Duodenal mucosa (tissue), 2 donors: Measurements from ENCODE around the gene NEUROG1.

Source experiments
- H3K27ac ChIP-seq: one replicate; pipeline ENCODE4 v1.7.0; 2013; ENCODE audit warnings: low read depth, low read length
- H3K27me3 ChIP-seq, 2 donors: one replicate each; pipeline ENCODE4 v1.7.0; 2013; ENCODE audit warnings: low read length in 2 of 2, control low read depth in 1 of 2; ENCODE audit not compliant: insufficient read depth in 2 of 2, control insufficient read depth in 1 of 2
- H3K36me3 ChIP-seq, 2 donors: one replicate each; pipeline ENCODE4 v1.7.0; 2013; ENCODE audit warnings: low read length in 2 of 2, control low read depth in 1 of 2; ENCODE audit not compliant: insufficient read depth in 2 of 2, control insufficient read depth in 1 of 2
- H3K4me1 ChIP-seq, 2 donors: one replicate each; pipeline ENCODE4 v1.7.0; 2013; ENCODE audit warnings: low read length in 2 of 2, control low read depth in 1 of 2; ENCODE audit not compliant: insufficient read depth in 2 of 2, control insufficient read depth in 1 of 2
- H3K4me3 ChIP-seq, 2 donors: one replicate each; pipeline ENCODE4 v1.7.0; 2013; ENCODE audit warnings: low read length in 2 of 2, low read depth in 1 of 2
- H3K9ac ChIP-seq, 2 donors: one replicate each; pipeline ENCODE4 v1.7.0; 2013; ENCODE audit warnings: low read length in 2 of 2, low read depth in 1 of 2
- H3K9me3 ChIP-seq, 2 donors: one replicate each; pipeline ENCODE4 v1.7.0; 2013; ENCODE audit warnings: low read length in 2 of 2, control low read depth in 1 of 2; ENCODE audit not compliant: control insufficient read depth in 1 of 2

The NEUROG1 gene

GRCh38 chr5:135521964-135522363, 13.8 kb downstream of the NEUROG1 start:
- peaks cover 5 to 8% of the 10 kb centered on the region in 2 donors for H3K27me3 ChIP-seq
- H3K9me3 ChIP-seq, result no peaks in the 10 kb centered on the region
- H3K36me3 ChIP-seq, result no peaks in the 10 kb centered on the region
- H3K4me3 ChIP-seq, result no peak overlapping the region
- H3K4me1 ChIP-seq, result no peaks in the 10 kb centered on the region
- no peak overlapping the region for H3K9ac ChIP-seq
- H3K27ac ChIP-seq, result no peak overlapping the region

GRCh38 chr5:135517631-135518030, 18.1 kb downstream of the NEUROG1 start:
- no peaks in the 10 kb centered on the region for H3K36me3 ChIP-seq
- H3K27ac ChIP-seq, result no peak overlapping the region
- no peak overlapping the region for H3K4me3 ChIP-seq
- no peaks in the 10 kb centered on the region for H3K9me3 ChIP-seq
- H3K27me3 ChIP-seq, result peaks cover 3 to 5% of the 10 kb centered on the region in 2 donors
- no peaks in the 10 kb centered on the region for H3K4me1 ChIP-seq
- H3K9ac ChIP-seq, result no peak overlapping the region

GRCh38 chr5:135514116-135514515, 21.6 kb downstream of the NEUROG1 start:
- H3K27ac ChIP-seq, result no peak overlapping the region

GRCh38 chr5:135511761-135512575, 23.8 kb downstream of the NEUROG1 start:
- no peaks in the 10 kb centered on the region for H3K36me3 ChIP-seq
- no peak overlapping the region for H3K9ac ChIP-seq
- H3K4me3 ChIP-seq, result no peak overlapping the region
- no peaks in the 10 kb centered on the region for H3K9me3 ChIP-seq
- no peak overlapping the region for H3K27ac ChIP-seq
- H3K4me1 ChIP-seq, result peaks cover 0 to 7% of the 10 kb centered on the region in 2 donors
- peaks cover 20 to 32% of the 10 kb centered on the region in 2 donors for H3K27me3 ChIP-seq

More at GRCh38 chr5:135514116-135514515, 21.6 kb downstream of the NEUROG1 start:
- no peaks in the 10 kb centered on the region for H3K9me3 ChIP-seq
- H3K4me1 ChIP-seq, result peaks cover 0 to 7% of the 10 kb centered on the region in 2 donors
- no peak overlapping the region for H3K9ac ChIP-seq
- H3K4me3 ChIP-seq, result no peak overlapping the region
- no peaks in the 10 kb centered on the region for H3K36me3 ChIP-seq
- H3K27me3 ChIP-seq, result peaks cover 10 to 20% of the 10 kb centered on the region in 2 donors

GRCh38 chr5:135509995-135510394, 25.8 kb downstream of the NEUROG1 start:
- H3K27me3 ChIP-seq, result peaks cover 20 to 33% of the 10 kb centered on the region in 2 donors
- no peak overlapping the region for H3K4me3 ChIP-seq
- H3K9me3 ChIP-seq, result no peaks in the 10 kb centered on the region
- no peak overlapping the region for H3K9ac ChIP-seq
- peaks cover 0 to 7% of the 10 kb centered on the region in 2 donors for H3K4me1 ChIP-seq
- H3K36me3 ChIP-seq, result no peaks in the 10 kb centered on the region
- no peak overlapping the region for H3K27ac ChIP-seq

GRCh38 chr5:135508496-135509005, 27.2 kb downstream of the NEUROG1 start:
- H3K9me3 ChIP-seq, result no peaks in the 10 kb centered on the region
- H3K27ac ChIP-seq, result no peak overlapping the region
- no peaks in the 10 kb centered on the region for H3K36me3 ChIP-seq
- no peak overlapping the region for H3K9ac ChIP-seq
- no peak overlapping the region for H3K4me3 ChIP-seq
- peaks cover 0 to 7% of the 10 kb centered on the region in 2 donors for H3K4me1 ChIP-seq
- peaks cover 26 to 43% of the 10 kb centered on the region in 2 donors for H3K27me3 ChIP-seq

GRCh38 chr5:135505973-135506372, 29.8 kb downstream of the NEUROG1 start:
- peaks cover 26 to 49% of the 10 kb centered on the region in 2 donors for H3K27me3 ChIP-seq
- H3K4me3 ChIP-seq, result no peak overlapping the region
- H3K4me1 ChIP-seq, result no peaks in the 10 kb centered on the region
- no peak overlapping the region for H3K27ac ChIP-seq
- H3K9me3 ChIP-seq, result no peaks in the 10 kb centered on the region
- no peak overlapping the region for H3K9ac ChIP-seq
- H3K36me3 ChIP-seq, result no peaks in the 10 kb centered on the region

GRCh38 chr5:135504376-135504775, 31.4 kb downstream of the NEUROG1 start:
- peaks cover 17 to 33% of the 10 kb centered on the region in 2 donors for H3K27me3 ChIP-seq
- H3K9me3 ChIP-seq, result no peaks in the 10 kb centered on the region
- no peak overlapping the region for H3K27ac ChIP-seq
- no peaks in the 10 kb centered on the region for H3K36me3 ChIP-seq
- H3K4me1 ChIP-seq, result no peaks in the 10 kb centered on the region
- no peak overlapping the region for H3K4me3 ChIP-seq
- H3K9ac ChIP-seq, result no peak overlapping the region

GRCh38 chr5:135503871-135504270, 31.9 kb downstream of the NEUROG1 start:
- no peaks in the 10 kb centered on the region for H3K9me3 ChIP-seq
- peaks cover 20 to 30% of the 10 kb centered on the region in 2 donors for H3K27me3 ChIP-seq
- no peak overlapping the region for H3K9ac ChIP-seq
- H3K27ac ChIP-seq, result no peak overlapping the region
- H3K4me3 ChIP-seq, result no peak overlapping the region
- no peaks in the 10 kb centered on the region for H3K36me3 ChIP-seq
- H3K4me1 ChIP-seq, result no peaks in the 10 kb centered on the region

- no peaks in the 10 kb centered on the region for H3K4me1 ChIP-seq
- H3K36me3 ChIP-seq, result no peaks in the 10 kb centered on the region
- peaks cover 17 to 28% of the 10 kb centered on the region in 2 donors for H3K27me3 ChIP-seq
- H3K27ac ChIP-seq, result no peak overlapping the region
- H3K4me3 ChIP-seq, result no peak overlapping the region
- H3K9me3 ChIP-seq, result no peaks in the 10 kb centered on the region
- H3K9ac ChIP-seq, result no peak overlapping the region
Measured at GRCh38 chr5:135502836-135503520, 32.8 kb downstream of the NEUROG1 start.
